Activated naive CD4-positive, alpha-beta T cell treated with anti-CD3 and anti-CD28 coated beads, Interleukin-2, amount 50 U/mL, for 24 hours (primary cell): ENCODE data around the gene NR4A2.

ENCODE experiments used
- H3K27ac Mint-ChIP-seq: one replicate; pipeline ENCODE4 v1.8.0; 2021; ENCODE audit warnings: mild to moderate bottlenecking, mixed read lengths
- H3K27me3 Mint-ChIP-seq: one replicate; pipeline ENCODE4 v1.8.0; 2021; ENCODE audit warnings: mixed read lengths
- H3K36me3 Mint-ChIP-seq: one replicate; pipeline ENCODE4 v1.8.0; 2021; ENCODE audit warnings: mixed read lengths
- H3K4me1 Mint-ChIP-seq: one replicate; pipeline ENCODE4 v1.8.0; 2021; ENCODE audit warnings: mixed read lengths
- H3K4me3 Mint-ChIP-seq: one replicate; pipeline ENCODE4 v1.8.0; 2021; ENCODE audit warnings: mild to moderate bottlenecking, mixed read lengths
- H3K9me3 Mint-ChIP-seq: one replicate; pipeline ENCODE4 v1.8.0; 2021; ENCODE audit warnings: mixed read lengths

NR4A2 gene

GRCh38 chr2:156343096-156343939, 10.8 kb upstream of the NR4A2 start:
- Mint-ChIP-seq H3K27ac (peak overlapping the region; percentile 94), H3K4me3 (peak overlapping the region; percentile 88), H3K9me3 (no peaks in the 10 kb centered on the region), H3K36me3 (no peaks in the 10 kb centered on the region), H3K4me1 (peaks cover 61% of the 10 kb centered on the region), H3K27me3 (no peaks in the 10 kb centered on the region)

- Mint-ChIP-seq H3K4me1 (peaks cover 64% of the 10 kb centered on the region), H3K27me3 (no peaks in the 10 kb centered on the region), H3K9me3 (no peaks in the 10 kb centered on the region), H3K4me3 (peak overlapping the region; percentile 94), H3K27ac (peak overlapping the region; percentile 98), H3K36me3 (no peaks in the 10 kb centered on the region)
These were observed 10.0 kb upstream of the NR4A2 start for GRCh38 chr2:156342254-156343095.

- Mint-ChIP-seq H3K4me3 (peak overlapping the region; percentile 94), H3K27me3 (no peaks in the 10 kb centered on the region), H3K4me1 (peaks cover 64% of the 10 kb centered on the region), H3K9me3 (no peaks in the 10 kb centered on the region), H3K36me3 (no peaks in the 10 kb centered on the region), H3K27ac (peak overlapping the region; percentile 98)
These were observed 9.1 kb upstream of the NR4A2 start for GRCh38 chr2:156341452-156342253.

- peaks cover 57% of the 10 kb centered on the region for H3K4me1 Mint-ChIP-seq
- peak overlapping the region; percentile 94 for H3K4me3 Mint-ChIP-seq
- no peaks in the 10 kb centered on the region for H3K27me3 Mint-ChIP-seq
- H3K36me3 Mint-ChIP-seq, result no peaks in the 10 kb centered on the region
- no peaks in the 10 kb centered on the region for H3K9me3 Mint-ChIP-seq
- peak overlapping the region; percentile 98 for H3K27ac Mint-ChIP-seq
These were observed 8.4 kb upstream of the NR4A2 start for GRCh38 chr2:156340804-156341451.

GRCh38 chr2:156340377-156340776, 7.9 kb upstream of the NR4A2 start:
- Mint-ChIP-seq H3K4me1 (peaks cover 56% of the 10 kb centered on the region), H3K27ac (peak overlapping the region; percentile 98), H3K36me3 (no peaks in the 10 kb centered on the region), H3K27me3 (no peaks in the 10 kb centered on the region), H3K4me3 (peak overlapping the region; percentile 94), H3K9me3 (no peaks in the 10 kb centered on the region)

- H3K27ac Mint-ChIP-seq, result peak overlapping the region; percentile 52
- no peaks in the 10 kb centered on the region for H3K36me3 Mint-ChIP-seq
- H3K4me1 Mint-ChIP-seq, result peaks cover 59% of the 10 kb centered on the region
- no peaks in the 10 kb centered on the region for H3K27me3 Mint-ChIP-seq
- H3K9me3 Mint-ChIP-seq, result no peaks in the 10 kb centered on the region
- H3K4me3 Mint-ChIP-seq, result peak overlapping the region; percentile 94
These were observed 7.3 kb upstream of the NR4A2 start for GRCh38 chr2:156339865-156340264.

GRCh38 chr2:156339110-156339847, 6.8 kb upstream of the NR4A2 start:
- Mint-ChIP-seq H3K9me3 (no peaks in the 10 kb centered on the region), H3K36me3 (no peaks in the 10 kb centered on the region), H3K27me3 (no peaks in the 10 kb centered on the region), H3K4me3 (peak overlapping the region; percentile 34), H3K4me1 (peaks cover 53% of the 10 kb centered on the region), H3K27ac (peak overlapping the region; percentile 52)

- Mint-ChIP-seq H3K27me3 (no peaks in the 10 kb centered on the region), H3K36me3 (no peaks in the 10 kb centered on the region), H3K4me3 (no peak overlapping the region), H3K4me1 (peaks cover 46% of the 10 kb centered on the region), H3K27ac (no peak overlapping the region), H3K9me3 (no peaks in the 10 kb centered on the region)
These were observed 6.1 kb upstream of the NR4A2 start for GRCh38 chr2:156338578-156338977.

- H3K4me3 Mint-ChIP-seq, result peak overlapping the region; percentile 91
- H3K4me1 Mint-ChIP-seq, result peaks cover 51% of the 10 kb centered on the region
- no peaks in the 10 kb centered on the region for H3K27me3 Mint-ChIP-seq
- peaks cover 8% of the 10 kb centered on the region for H3K36me3 Mint-ChIP-seq
- peak overlapping the region; percentile 98 for H3K27ac Mint-ChIP-seq
- H3K9me3 Mint-ChIP-seq, result no peaks in the 10 kb centered on the region
These were observed 2.3 kb upstream of the NR4A2 start for GRCh38 chr2:156334496-156335478.

GRCh38 chr2:156333951-156334495, 1.5 kb upstream of the NR4A2 start:
- Mint-ChIP-seq H3K9me3 (no peaks in the 10 kb centered on the region), H3K36me3 (peaks cover 13% of the 10 kb centered on the region), H3K27me3 (peaks cover 2% of the 10 kb centered on the region), H3K4me3 (peak overlapping the region; percentile 91), H3K4me1 (peaks cover 49% of the 10 kb centered on the region), H3K27ac (peak overlapping the region; percentile 98)

- Mint-ChIP-seq H3K36me3 (peaks cover 18% of the 10 kb centered on the region), H3K4me3 (peak overlapping the region; percentile 91), H3K9me3 (no peaks in the 10 kb centered on the region), H3K4me1 (peaks cover 48% of the 10 kb centered on the region), H3K27me3 (peaks cover 2% of the 10 kb centered on the region), H3K27ac (peak overlapping the region; percentile 98)
These were observed 891 bp upstream of the NR4A2 start for GRCh38 chr2:156333274-156333950.

- Mint-ChIP-seq H3K9me3 (no peaks in the 10 kb centered on the region), H3K27me3 (peaks cover 2% of the 10 kb centered on the region), H3K4me1 (peaks cover 46% of the 10 kb centered on the region), H3K4me3 (peak overlapping the region; percentile 91), H3K27ac (peak overlapping the region; percentile 98), H3K36me3 (peaks cover 25% of the 10 kb centered on the region)
These were observed 312 bp downstream of the NR4A2 start for GRCh38 chr2:156332284-156332533.
